BJ (cell line): ENCODE results near the gene ZBTB8A. TPM values are rescaled to one million over a fixed set of nuclear protein-coding genes. Genes with fewer than 3 reads are reported as not detected.
A peak's percentile ranks its signal among the peaks of the same experiment; 100 is the strongest.

Experiments used
- CTCF ChIA-PET: fragments of 350-600 bp; formaldehyde crosslinking; extraction: SDS; loops from one replicate; lab custom pipeline; 2021; ENCODE audit warnings: antibody characterized with exemption, inconsistent platforms; lab: Yijun Ruan, JAX
- POLR2A ChIA-PET: fragments of 300-600 bp; sonication (Branson Sonifier 250); formaldehyde crosslinking; extraction: SDS; loops from one replicate; lab custom pipeline; 2021; ENCODE audit warnings: antibody characterized with exemption; lab: Charles Lee
- DNase-seq: peaks from one replicate; pipeline ENCODE4 v3.0.0-alpha.2; 2011; ENCODE audit warnings: low read depth
- H3K27me3 ChIP-seq: 2 replicates; pipeline ENCODE4 v1.6.0; 2011; ENCODE audit warnings: low read length; ENCODE audit not compliant: control insufficient read depth, insufficient read depth
- H3K36me3 ChIP-seq: 2 replicates; pipeline ENCODE4 v1.5.1; 2011; ENCODE audit warnings: low read length; ENCODE audit not compliant: control insufficient read depth, insufficient read depth
- H3K4me3 ChIP-seq: 2 replicates; pipeline ENCODE4 v1.5.1; 2011; ENCODE audit warnings: low read depth, mild to moderate bottlenecking, control low read depth, low read length
- CTCF ChIP-seq: IDR thresholded peaks from 2 replicates; pipeline ENCODE4 v1.5.1; 2011; ENCODE audit warnings: low read depth, mild to moderate bottlenecking, control low read depth, inconsistent platforms, low read length, moderate library complexity; ENCODE audit not compliant: insufficient read depth
- polyA plus RNA-seq: library from polyadenylated mRNA; depleted of rRNA; stranded (reverse); fragments of >200 nt; gene quantifications from 2 replicates; pipeline ENCODE4 v1.2.3, GENCODE V29; 2011

The ZBTB8A gene
- polyA plus RNA-seq, 1 experiment, result 3.7 TPM

DNA sequence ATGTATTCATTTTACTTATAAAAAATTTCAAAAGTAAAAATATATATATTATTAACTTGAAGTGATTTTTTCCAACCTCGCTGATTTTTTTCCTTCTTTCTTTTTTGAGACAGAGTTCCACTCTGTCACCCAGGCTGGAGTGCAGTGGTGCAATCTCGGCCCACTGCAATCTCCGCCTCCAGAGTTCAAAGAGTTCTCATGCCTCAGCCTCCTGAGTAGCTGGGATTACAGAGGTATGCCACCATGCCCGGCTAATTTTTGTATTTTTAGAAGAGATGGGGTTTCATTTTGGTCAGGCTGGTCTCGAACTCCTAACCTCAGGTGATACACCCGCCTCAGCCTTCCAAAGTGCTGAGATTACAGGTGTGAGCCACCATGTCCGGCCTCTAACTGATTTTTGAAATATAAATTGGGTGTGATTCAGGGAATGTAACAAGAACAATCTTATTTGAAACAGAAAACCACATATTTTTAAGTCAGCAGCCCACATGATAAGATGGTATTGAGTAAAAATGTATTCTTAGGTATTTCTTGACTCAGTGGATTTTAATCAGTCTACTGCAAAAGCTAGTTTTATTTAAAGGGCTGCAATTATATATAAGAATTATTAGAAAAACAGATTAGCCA is 44.4 kb upstream of the ZBTB8A start:
- H3K36me3 ChIP-seq, result no peaks in the 10 kb centered on the region
- peaks cover 2% of the 10 kb centered on the region for H3K27me3 ChIP-seq
- H3K4me3 ChIP-seq, result no peak overlapping the region
- no peak for DNase-seq
- no peak for TF ChIP-seq CTCF
- CTCF ChIA-PET, result interaction anchor here (0.6 to 1.4 kb wide), 3 partner anchors 14 to 278 kb away, joined by 3 to 4 read pairs (median 3); no protein-coding TSS in a partner anchor
- POLR2A ChIA-PET, result no interaction called here

DNA sequence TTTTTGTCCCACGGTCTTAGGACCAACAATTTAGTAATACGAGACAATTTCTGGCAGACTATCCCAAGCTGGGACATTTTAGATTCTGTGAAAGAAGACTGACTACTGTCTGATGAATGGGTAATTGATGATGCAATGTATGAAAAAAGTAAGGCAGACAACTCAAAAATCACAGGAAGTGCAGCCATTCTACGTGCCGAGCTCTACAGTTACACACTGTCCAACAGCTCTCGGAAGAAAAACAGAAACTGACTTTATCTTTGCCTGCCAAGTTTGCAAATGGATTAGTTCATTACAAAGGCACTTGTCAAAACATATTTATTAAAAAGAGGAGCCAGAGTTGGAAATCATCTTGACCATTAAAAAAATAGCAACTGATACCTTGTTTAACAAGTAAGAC is 43.1 kb upstream of the ZBTB8A start:
- ChIA-PET CTCF (interaction anchor here (1.0 to 1.4 kb wide), 4 partner anchors 15 to 276 kb away, joined by 3 read pairs; no protein-coding TSS in a partner anchor), POLR2A (no interaction called here)
- Histone ChIP-seq H3K36me3 (no peaks in the 10 kb centered on the region), H3K4me3 (no peak overlapping the region), H3K27me3 (no peaks in the 10 kb centered on the region)
- TF ChIP-seq CTCF, result no peak
- no peak for DNase-seq

DNA sequence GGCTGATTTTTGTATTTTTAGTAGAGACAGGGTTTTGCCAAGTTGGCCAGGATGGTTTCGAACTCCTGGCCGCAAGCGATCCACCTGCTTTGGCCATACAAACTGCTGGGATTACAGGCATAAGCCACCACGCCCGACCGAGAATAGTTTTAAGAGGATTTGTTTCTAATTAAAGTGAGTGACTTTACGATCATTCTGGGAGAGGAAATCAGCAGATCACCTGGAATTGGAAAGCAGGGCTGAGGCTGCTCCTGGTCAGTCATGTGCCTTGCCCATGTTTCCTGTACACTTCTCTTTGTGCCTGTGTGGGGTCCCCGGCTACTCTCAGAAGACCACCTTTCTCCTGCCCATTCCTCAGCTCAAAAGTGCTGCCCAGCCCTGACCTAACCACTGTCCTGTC is 40.5 kb upstream of the ZBTB8A start:
- no peaks in the 10 kb centered on the region for H3K36me3 ChIP-seq
- ChIA-PET CTCF (interaction anchor here (1.0 to 1.2 kb wide), 2 partner anchors 15 to 21 kb away, joined by 3 to 5 read pairs; no protein-coding TSS in a partner anchor), POLR2A (no interaction called here)
- no peak overlapping the region for H3K4me3 ChIP-seq
- no peak for TF ChIP-seq CTCF
- H3K27me3 ChIP-seq, result no peaks in the 10 kb centered on the region
- no peak for DNase-seq

- ChIA-PET CTCF (interaction anchor here (0.9 to 1.3 kb wide), 2 partner anchors 20 to 36 kb away, joined by 4 to 5 read pairs; partner anchors contain the start of gene ZBTB8B), POLR2A (no interaction called here)
- DNase-seq, result no peak
- TF ChIP-seq CTCF, result no peak
- Histone ChIP-seq H3K27me3 (no peaks in the 10 kb centered on the region), H3K4me3 (peak overlapping the region; percentile 54), H3K36me3 (no peaks in the 10 kb centered on the region)
These were observed 38.6 kb upstream of the ZBTB8A start for GRCh38 chr1:32500387-32501209.

GRCh38 chr1:32501865-32502264 is 37.4 kb upstream of the ZBTB8A start:
- CTCF ChIA-PET, result interaction anchor here (1.3 kb wide), 1 partner anchor 18 kb away, joined by 5 read pairs; no protein-coding TSS in a partner anchor
- H3K4me3 ChIP-seq, result no peak overlapping the region
- no peaks in the 10 kb centered on the region for H3K36me3 ChIP-seq
- POLR2A ChIA-PET, result no interaction called here
- DNase-seq, result no peak
- H3K27me3 ChIP-seq, result no peaks in the 10 kb centered on the region
- TF ChIP-seq CTCF, result no peak
